Testis (tissue), 2 donors: ENCODE data around the gene DNTTIP2.

Experiments
- CTCF ChIP-seq, 3 experiments: fragments of 450-650 bp in 2 of 3; fragments of 200-600 bp in 1 of 3; sonication (generic) in 1 of 3; IDR thresholded peaks; one replicate each; pipeline ENCODE4 v1.5.1; 2016 to 2019; ENCODE audit warnings: antibody characterized with exemption in 3 of 3, mild to moderate bottlenecking in 2 of 3, moderate library complexity in 1 of 3
- POLR2A ChIP-seq: fragments of 450-650 bp; IDR thresholded peaks from one replicate; pipeline ENCODE4 v1.6.1; 2017; ENCODE audit warnings: antibody characterized with exemption, mild to moderate bottlenecking, moderate library complexity

- TF ChIP-seq CTCF (IDR thresholded peaks at IDR 0.05) = no peak
- TF ChIP-seq POLR2A = no peak
Observed at GRCh38 chr1:93917302-93917701, 38.3 kb upstream of the DNTTIP2 start.
